Activated naive CD4-positive, alpha-beta T cell treated with Interleukin-2 at 50 U/mL for 16 hours (primary cell): ENCODE measurements around the gene TASOR2.

Experiments
- DNase-seq: peaks from one replicate; pipeline ENCODE4 v3.0.0-alpha.2; 2020

TASOR2 gene

DNA sequence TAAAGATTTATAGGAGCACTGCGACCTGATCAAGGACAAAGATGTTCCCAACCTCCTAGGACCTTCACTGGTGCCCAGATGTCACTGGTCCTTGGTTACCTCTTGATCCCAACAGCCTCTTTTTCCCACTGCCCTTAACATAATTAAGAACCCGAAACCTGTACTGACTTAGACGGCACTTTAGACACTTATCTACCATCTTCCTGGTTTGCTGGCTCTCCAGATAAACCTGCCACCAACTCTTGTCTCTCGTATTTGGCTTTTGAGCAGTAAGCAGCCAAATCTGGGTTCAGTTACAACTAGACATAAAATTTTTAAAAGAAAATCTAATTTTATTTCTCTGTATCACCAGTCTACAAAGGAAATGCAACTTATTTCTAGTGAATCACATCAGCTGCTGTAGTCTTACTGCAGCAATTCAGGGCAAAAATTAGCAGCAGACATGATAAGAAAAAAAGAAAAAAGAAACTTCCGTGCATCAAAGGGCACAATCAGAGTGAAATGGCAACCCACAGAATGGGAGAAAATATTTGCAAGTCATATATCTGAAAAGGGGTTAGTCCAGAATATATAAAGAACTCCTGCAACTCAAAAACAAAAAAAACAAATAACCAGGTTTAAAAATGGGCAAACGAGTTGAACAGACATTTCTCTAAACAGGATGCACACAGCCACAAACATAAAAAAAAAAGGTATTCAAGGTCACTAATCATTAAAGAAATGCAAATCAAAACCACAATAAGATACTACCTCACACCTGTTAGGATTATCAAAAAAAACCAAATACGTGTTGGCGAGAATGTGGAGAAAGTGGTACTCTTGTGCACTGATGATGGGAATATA is 27.7 kb upstream of the TASOR2 start:
- DNase-seq: no peak

DNA sequence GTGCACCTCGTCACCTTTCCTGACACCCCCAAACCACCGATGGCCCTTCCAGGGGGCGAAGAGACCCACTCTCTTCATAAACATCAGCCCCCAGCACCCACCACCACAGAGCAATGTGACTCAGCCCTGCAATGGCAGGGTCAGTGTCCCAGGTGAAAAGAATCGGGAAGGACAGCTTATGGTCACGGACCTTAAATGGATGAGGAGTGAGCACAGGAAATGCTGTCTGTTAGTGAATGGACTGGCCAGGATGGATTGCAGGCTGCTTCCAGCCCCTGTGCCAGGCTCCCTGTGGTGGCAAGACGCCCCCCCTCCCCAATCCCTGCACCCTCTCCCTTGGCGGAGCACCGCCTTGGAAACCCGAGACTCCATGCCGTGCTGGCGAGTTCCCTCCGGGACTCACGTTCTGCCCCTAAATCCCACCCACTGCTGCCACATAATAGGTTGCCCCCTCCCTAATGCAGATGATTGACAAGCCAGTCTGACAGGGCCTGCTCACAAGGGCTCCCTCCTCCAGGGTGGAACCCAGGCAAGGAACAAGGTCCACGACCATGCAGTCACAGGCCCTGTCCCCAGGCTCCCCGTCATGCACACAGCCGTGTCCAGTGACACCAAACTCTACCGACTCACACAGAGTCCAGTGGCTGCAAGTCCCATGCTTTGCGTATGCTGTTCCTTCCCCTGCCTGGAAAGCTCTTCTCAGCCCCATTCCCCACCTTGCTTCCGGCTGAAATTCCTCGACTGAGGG is 25.6 kb upstream of the TASOR2 start:
- DNase-seq: no peak

DNA sequence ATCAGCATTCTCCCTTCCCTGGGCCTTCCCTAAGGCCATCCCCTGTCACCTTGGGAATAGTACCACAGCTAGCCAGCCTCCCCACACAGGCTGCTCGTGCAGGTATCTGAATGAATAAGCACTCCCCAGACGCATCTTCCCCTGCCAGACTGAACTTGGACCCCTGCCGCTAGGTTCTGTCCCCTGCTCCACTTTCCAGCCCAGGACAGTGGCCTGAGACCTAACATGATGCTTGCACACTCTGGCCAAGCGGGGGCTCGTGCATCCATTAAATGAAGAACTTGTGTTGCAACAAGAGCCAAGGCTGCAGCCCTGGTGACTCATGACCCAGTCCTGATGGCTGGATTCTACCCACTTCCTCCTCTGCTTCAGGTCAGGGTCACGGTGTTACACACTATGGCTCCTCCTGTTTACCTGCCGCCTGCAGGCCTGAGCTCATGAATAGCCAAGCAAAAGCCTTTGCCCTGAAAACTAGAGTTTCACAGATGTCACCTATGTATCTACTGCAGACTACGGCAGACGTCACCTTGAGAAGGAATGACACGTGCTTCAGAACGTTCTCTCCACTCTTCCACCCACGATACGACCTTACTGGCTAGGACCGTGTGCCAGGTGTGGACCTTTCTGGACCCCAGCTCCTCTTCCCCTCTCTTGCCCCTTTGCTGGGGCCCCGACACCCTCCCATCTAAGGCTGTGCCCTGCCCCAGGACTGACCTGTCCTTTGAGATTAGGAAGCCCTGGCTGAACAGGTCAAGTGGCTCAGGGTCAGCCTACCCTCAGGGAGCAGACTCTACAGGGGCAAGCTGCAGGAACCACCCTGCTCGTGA is 24.7 kb upstream of the TASOR2 start:
- no peak for DNase-seq

DNA sequence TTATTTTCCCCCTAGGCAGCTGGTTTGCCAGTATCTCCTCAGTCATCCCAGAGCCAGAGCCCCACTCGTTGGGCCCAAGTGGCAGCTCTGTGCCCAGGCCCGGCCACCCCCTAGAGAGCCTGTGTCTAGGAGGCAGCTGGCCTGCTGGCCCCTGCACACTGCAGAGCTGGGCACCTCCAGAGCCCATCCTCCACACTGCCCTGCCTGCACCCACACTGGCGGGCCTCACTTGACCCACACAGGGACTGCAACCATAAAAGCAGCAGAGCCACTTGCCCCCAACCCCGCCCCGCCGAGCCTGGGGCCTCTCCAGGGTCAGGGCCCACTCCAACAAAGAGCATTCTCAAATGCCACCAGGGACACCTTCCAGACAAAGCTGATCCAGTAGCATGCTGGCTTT is 23.6 kb upstream of the TASOR2 start:
- no peak for DNase-seq

DNA sequence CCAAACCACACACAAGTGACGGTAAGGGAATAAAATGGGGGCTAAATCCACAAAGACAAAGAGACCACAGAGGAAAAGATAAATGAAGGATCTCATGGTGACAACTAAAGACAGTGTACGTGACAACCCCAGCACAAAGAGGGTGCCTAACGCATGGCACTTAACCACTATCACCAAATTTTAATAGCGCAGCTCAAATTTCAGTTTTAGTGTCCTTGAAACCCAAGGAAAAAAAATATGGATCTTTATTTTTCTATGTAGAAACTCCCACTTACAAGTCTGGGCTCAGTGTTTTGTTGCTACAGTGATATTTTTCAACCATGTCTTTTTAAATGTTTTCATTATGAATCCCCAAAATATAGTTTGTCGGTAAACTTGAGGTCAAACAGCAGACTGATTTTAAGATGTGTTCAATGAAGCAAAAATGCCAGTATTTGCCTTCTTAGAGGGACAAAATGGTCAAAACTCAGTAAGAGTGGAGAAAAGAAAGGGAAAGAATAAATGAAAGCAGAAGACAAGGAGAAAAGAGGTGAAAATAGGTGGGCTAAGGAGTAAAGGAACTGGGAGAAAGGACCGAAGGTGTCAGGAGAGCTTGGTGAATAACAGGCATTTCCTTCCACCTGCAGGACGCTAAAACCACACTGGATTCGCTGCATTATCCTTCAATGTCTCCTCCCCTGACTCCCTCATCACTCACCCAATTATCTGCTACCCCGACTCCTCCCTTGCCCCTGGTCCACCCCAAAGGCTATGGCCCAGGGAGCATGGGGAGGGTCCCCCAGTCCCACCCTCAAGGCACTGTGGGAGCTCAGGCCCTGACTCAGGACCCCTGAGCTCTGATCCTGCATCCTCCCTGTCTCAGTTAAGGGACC is 21.7 kb upstream of the TASOR2 start:
- DNase-seq: no peak

DNA sequence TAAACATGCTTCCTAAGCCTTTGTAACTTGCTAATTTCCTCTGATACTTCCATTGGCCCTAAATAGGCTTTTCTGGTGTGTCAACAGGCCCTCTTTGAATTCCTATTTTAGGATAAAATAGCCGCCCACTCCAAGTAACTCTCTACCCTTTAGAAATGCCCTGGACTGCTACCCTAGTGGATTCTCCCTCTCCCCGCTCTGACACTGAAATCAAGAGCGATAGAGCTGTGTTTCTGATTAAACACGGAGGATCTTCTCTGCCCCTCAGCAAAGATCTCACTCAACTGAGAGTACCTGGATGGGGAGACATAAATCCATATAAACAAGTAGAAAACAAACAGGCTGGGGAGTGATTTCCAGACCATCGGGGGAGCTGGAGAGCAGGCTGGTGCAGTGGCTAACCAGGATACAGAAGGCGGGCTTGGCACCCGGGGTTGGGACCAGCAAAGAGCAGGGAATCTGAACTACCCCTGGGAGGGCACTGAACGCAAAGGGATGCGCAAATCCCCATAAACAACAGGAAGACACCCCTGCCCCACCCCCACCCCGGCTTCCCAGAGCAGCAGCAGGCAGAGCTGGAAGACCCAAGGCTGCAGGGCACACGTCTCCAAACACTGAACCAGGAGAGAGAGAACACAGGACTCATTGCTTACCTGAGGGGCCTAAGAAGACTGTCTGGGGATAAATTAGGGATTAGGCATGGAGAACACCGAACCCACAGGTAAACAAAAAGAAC is 20.8 kb upstream of the TASOR2 start:
- DNase-seq: no peak

DNA sequence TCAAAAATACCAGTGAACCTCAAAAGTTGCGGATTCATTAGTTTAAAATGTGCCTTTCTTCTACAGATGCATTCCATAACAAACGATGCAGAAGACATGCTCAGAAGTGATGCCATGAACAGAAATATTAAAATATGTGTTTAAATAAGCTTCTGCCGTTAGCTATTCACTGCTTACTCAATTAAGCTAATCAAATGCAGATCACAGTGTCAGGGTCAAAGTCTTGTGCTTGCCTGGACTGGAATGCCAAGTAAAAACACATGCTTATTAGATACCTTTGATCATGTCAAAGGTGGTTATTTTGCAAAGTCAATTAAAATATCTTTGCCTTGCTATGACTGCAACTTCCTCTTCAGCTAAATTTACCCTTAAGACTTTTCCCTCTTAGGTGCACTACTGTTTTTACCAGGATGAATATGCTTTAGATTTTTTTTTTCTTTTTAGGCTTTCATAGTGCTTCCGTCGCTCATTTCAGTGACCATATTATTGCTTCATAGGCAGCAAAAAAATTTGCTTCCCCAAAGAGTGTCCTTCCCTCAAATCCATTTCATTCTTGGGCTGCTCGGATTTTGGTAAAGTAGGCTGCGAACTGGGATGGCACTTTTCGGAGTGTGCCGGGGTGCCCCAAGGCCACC is 19.1 kb upstream of the TASOR2 start:
- DNase-seq: no peak

DNA sequence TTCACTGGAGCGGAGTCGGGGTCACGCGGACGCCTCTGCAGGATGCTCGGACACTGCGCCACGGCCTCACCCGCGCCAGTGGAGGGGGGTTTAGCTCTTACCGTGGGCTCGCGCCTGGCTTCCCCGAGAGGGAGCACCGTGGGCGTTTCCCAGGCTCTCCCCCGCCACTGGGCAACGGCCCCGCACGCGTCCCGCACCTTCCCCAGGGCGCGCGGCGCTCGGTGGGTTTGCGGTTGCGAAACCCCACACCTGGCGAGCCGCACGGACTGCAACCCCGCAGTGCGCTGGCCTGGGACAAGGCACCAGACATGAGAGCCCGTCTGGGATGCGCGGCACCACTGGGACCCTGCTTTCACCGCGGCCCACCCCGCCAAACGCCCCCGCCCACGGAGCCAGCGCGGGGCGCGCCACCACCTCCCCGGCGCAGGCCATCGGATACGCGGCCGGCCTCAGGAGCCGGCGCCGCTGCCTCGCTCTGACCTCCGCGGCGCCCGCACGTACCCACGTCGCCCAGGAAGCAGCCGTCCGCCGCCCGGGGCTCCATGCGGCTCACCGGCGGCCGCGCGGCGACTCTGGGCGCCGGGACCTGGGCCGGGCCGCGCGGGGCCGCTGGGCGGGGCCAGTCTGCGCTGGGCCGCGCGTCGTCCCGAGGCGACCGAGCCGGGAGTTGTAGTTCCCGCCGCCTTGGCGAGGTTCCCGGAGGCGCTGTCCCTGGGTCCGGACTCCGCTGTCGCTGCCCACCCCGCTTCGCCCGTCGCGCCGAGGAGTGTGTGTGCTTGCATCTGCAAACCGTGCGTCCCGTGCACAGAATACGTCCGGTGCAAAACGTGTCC is 18.4 kb upstream of the TASOR2 start, which contains the start of gene ASB13:
ASB13 (minus strand) TSS at position 588 of the 833 bp plus-strand sequence; CDS start at position 544, 44 bp downstream.
- peak; percentile 40 for DNase-seq

DNA sequence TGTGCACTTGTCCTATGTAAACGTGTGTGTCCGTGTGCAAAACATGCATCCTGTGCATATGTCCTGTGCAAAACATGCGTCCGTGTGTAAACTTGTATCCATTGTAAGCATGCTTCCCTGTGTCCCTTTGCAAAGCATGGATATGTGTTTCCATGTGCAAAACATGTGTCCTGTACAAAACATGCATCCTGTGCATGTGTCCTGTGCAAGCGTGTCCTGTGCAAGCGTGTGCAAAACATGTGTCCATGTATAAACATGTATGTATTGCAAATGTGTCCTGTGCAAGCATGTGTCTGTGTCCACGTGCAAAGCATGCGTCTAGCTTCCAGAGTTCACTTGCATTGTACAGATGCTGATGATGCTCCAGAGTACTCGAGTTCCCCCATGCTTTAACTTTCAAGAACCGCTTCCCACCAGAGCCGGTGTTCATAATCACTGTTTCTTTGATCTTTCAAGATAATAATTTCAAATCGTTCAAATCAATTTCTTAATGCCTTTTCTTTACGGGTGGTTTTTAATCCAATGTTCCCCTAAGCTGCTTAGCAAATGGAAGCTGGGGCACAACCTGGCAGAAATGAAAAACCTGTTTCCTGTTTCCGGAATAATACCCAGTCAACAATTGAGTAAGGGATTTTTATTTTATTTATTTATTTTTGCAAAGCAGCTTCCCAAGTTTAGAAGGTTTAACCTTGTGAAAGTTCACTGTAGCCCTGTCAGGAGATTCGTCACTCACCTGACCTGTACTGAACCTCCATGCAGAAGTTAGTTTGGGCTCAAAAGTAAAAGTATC is 17.6 kb upstream of the TASOR2 start:
- no peak for DNase-seq

DNA sequence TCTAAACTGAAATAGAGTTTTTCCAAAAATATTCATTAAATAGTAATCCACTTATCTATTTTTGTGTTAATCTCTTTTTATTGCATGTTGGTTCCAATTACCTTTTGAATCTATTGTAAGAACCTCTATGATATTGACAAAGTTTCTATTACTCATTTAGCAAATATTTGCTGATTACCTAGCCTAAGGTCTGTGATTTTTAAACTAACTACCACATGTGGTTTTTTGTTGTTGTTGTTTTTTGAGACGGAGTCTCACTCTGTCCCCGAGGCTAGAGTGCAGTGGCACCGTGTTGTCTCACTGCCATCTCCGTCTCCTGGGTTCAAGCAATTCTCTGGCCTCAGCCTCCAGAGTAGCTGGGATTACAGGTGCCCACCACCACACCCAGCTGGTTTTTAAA is 16.2 kb upstream of the TASOR2 start:
- no peak for DNase-seq

DNA sequence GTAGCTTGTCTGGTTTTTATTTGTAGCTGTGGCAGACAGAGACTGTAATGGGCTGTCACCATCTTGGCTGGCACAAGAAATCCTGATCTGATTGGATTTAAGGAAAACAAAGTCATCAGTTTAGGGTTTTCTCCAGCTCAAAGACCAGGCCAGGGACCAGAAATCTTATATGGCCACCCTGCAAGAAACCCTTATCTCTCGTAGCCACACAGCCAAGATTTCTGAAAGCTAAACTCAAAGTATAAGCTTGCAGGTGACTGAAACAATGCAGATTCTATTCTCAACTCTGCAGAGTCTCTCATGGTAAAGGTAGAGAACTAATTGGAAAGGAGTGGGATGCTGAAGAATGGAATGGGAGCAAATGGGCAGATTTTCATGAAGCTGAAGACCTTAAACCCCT is 15.0 kb upstream of the TASOR2 start:
- no peak for DNase-seq

DNA sequence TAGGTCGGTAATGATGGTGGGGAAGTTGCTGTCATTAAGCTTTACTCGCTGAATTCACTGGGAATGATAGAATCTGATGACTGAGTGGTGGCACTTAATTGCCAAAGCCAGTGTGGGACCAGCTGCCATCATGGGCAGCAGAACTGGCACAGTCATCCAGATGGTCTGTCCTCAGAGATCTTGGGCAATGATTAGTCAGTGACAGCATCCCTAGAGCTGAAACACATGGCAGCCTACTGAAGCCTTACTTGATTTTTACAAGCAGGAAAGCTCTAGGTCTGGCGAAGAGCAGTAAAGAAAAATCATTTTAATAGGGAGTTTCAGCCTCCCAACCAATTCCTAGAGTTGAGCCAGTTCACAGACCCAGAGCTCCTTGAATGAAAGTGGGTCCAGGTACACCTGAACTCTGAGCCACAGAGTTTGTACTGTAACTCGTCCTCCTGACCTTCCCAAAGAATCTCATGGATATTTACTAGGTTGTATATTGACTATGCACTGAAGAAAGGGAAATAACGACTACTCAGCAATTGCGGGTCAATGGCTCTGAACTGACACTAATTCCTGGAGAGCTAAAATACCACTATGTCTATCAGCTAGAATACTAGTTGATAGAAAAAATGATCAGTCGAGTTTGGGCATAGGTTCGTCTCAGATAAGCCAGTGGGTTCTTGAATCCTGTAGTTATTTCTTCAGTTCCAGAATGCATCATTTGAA is 13.8 kb upstream of the TASOR2 start:
- DNase-seq: no peak

DNA sequence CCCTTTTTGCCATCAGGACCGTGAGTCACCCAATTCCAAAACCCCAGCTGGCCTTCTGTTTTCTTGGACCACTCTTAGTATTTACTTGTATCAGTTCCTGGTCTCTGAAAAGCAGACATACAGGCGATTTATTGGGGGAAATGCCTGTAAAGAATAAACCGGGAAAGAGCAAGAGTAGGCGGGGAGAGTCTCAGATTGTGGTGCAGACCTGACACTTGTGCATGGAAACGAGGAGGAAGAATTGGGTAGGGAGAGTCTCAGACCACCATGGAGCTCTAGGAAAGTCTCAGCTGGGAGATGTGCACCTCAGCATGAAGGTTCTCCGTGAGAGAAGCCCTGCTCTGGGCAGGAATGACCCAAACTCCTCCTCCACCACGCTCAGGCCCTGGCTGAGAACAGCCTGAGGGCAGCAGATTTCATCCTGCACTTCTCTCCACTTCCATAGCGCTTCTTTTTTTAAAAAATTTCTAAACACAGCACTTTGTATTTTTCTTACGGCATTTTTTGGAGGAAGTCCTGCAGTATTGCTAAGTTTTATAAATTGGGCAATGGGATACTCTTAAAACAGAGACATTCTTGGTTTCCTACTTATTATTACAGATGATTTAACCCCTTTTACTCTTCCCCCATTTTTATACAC is 6.1 kb upstream of the TASOR2 start:
- no peak for DNase-seq

DNA sequence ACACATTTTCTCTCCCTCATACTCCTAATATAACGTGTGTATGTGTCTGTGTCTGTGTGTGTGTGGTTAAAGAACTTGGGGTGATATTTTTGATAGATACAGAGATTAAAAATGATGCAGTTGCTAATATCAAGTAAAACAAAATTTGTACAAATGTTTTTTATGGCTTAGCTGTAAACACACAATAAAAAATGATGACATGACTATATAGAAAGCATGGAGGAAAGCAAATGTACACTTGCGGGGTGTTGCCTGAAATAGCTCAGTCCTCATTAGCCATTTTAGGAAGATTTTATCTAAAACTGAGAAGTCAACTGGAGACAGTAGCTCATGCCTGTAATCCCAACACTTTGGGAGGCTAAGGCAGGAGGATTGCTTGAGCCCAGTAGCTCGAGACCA is 5.6 kb upstream of the TASOR2 start:
- DNase-seq: no peak

DNA sequence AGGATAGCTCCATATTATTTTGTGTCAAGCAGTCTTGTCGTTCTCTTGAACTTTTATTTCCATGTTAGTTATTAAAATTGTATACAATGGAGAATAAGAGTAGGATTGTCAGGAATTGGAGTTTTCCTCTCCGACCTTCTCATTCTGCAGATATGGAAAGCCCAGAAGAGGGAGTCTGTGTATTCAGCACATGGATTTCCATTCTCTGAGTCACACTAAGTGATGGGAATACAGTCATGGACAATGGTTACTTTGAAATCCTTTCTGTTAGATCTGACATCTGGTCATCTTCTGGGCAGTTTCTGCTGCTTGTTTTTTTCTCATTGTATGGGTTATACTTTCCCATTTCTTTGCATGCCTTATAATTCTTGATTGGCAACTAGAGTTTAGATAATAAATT is 5.0 kb upstream of the TASOR2 start:
- no peak for DNase-seq

DNA sequence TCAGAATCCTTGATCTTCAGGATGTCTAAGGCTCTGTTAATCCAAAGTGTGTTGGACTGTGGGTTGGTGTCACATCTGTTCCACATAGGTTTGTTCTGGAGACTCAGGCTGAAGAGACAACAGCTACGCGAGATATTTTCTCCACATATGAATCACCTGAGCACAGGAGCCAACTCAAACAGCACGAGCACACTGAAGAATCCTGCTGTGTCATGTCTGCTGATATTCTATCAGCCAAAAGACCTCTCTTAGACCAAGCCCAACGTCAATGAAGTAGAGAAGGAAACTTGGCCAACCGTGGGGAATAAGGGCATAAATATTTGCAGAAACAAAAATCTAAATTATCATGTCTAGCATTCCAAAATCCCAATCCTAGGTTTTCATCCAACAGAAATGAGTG is 2.7 kb upstream of the TASOR2 start:
- no peak for DNase-seq

DNA sequence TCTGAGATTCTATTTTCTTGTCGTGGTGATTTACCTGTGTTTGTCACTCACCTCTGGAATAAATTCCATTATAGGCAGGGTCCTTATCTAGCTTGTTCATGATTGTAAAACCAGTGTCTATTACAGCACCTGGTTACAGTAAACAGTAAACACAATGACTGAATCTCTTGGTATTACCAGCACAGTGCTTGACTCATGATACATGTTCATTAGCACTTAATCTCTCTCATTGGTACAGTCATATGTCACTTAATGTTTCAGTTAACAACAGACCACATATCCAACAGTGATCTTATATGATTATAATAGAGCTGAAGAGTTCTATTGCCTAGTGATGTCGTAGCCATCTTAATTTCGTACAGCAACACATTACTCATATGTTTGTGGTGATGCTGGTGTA is 1.6 kb upstream of the TASOR2 start:
- no peak for DNase-seq
